GM06990 (cell line): Measurements from ENCODE around the gene GABBR2.

Experiments
- DNase-seq: peaks from one replicate; pipeline ENCODE4 v3.0.0-alpha.2; 2011; ENCODE audit not compliant: insufficient read length; ENCODE audit errors: extremely low read depth
- H3K27me3 ChIP-seq: replicated peaks from 2 replicates; pipeline ENCODE4 v1.6.0; 2011; ENCODE audit warnings: low read length; ENCODE audit not compliant: control insufficient read depth, insufficient read depth
- H3K36me3 ChIP-seq: 2 replicates; pipeline ENCODE4 v1.5.1; 2011; ENCODE audit warnings: low read length; ENCODE audit not compliant: control insufficient read depth, insufficient read depth
- H3K4me3 ChIP-seq: replicated peaks from 2 replicates; pipeline ENCODE4 v1.5.1; 2011; ENCODE audit warnings: low read depth, mild to moderate bottlenecking, control low read depth, low read length
- CTCF ChIP-seq: IDR thresholded peaks from 2 replicates; pipeline ENCODE4 v1.5.1; 2011; ENCODE audit warnings: low read length, control low read depth, mild to moderate bottlenecking, inconsistent platforms; ENCODE audit not compliant: insufficient read depth, poor library complexity, severe bottlenecking

Gene GABBR2

GRCh38 chr9:98738741-98739140 is 30.0 kb upstream of the GABBR2 start:
- no peaks in the 10 kb centered on the region for H3K27me3 ChIP-seq
- H3K36me3 ChIP-seq = no peaks in the 10 kb centered on the region
- no peak for TF ChIP-seq CTCF
- H3K4me3 ChIP-seq = no peak overlapping the region
- no peak for DNase-seq

GRCh38 chr9:98736226-98736625 is 27.5 kb upstream of the GABBR2 start:
- no peak for DNase-seq
- no peak overlapping the region for H3K4me3 ChIP-seq
- TF ChIP-seq CTCF = no peak
- no peaks in the 10 kb centered on the region for H3K36me3 ChIP-seq
- no peaks in the 10 kb centered on the region for H3K27me3 ChIP-seq

- DNase-seq = no peak
- Histone ChIP-seq H3K4me3 (no peak overlapping the region), H3K36me3 (no peaks in the 10 kb centered on the region), H3K27me3 (no peaks in the 10 kb centered on the region; the same call in 1 of the 2 replicates)
- no peak for TF ChIP-seq CTCF
Measured at GRCh38 chr9:98732801-98733200, 24.1 kb upstream of the GABBR2 start.

- no peak for TF ChIP-seq CTCF
- Histone ChIP-seq H3K27me3 (no peaks in the 10 kb centered on the region; the same call in 1 of the 2 replicates), H3K36me3 (no peaks in the 10 kb centered on the region), H3K4me3 (no peak overlapping the region)
- DNase-seq = no peak
Measured at GRCh38 chr9:98732091-98732490, 23.4 kb upstream of the GABBR2 start.

GRCh38 chr9:98730871-98731270 is 22.1 kb upstream of the GABBR2 start:
- DNase-seq = no peak
- H3K36me3 ChIP-seq = no peaks in the 10 kb centered on the region
- H3K4me3 ChIP-seq = no peak overlapping the region
- no peak for TF ChIP-seq CTCF
- peaks cover 3% of the 10 kb centered on the region; the same call in 1 of the 2 replicates for H3K27me3 ChIP-seq

- H3K27me3 ChIP-seq = peaks cover 3% of the 10 kb centered on the region; the same call in 1 of the 2 replicates
- TF ChIP-seq CTCF = no peak
- H3K4me3 ChIP-seq = no peak overlapping the region
- no peak for DNase-seq
- no peaks in the 10 kb centered on the region for H3K36me3 ChIP-seq
Measured at GRCh38 chr9:98728500-98728899, 19.8 kb upstream of the GABBR2 start.
